ENCODE measurements around the gene PNCK.

The PNCK gene

GRCh38 chrX:153640736-153641575 lies 32.7 kb downstream of the PNCK start:
- no peak for DNase-seq

DNA sequence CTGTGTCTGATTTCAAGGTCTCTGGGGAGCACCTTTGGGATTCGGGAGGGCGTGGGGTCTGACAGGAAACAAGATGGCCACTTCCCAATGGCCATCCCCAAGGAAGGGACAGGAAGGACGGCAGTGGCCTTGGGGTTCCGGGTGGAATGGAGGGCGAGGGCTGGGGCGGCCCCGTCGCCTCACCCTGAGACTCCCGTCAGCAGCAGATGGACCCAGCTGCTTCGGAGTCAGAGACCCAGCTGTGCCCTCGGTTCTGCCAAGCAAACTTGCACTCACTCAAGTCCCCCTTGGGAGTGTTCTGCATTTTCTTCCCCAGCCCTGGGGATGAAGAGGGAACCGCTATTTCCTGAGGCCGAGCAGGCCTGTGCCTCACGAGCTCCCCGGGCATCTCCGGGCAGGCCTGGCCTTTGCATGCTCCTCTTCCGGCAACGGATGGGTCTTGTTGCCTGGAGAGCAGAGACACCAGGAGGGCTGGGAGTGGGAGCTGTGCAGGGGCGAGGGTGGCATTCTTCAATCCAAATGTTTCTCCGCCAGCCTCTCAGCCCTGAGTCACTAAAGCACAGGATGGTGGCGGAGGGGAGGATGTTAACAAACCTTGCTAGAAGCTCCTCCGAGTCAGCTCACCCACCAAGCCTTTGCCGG lies 33.4 kb downstream of the PNCK start:
- DNase-seq: no peak

DNA sequence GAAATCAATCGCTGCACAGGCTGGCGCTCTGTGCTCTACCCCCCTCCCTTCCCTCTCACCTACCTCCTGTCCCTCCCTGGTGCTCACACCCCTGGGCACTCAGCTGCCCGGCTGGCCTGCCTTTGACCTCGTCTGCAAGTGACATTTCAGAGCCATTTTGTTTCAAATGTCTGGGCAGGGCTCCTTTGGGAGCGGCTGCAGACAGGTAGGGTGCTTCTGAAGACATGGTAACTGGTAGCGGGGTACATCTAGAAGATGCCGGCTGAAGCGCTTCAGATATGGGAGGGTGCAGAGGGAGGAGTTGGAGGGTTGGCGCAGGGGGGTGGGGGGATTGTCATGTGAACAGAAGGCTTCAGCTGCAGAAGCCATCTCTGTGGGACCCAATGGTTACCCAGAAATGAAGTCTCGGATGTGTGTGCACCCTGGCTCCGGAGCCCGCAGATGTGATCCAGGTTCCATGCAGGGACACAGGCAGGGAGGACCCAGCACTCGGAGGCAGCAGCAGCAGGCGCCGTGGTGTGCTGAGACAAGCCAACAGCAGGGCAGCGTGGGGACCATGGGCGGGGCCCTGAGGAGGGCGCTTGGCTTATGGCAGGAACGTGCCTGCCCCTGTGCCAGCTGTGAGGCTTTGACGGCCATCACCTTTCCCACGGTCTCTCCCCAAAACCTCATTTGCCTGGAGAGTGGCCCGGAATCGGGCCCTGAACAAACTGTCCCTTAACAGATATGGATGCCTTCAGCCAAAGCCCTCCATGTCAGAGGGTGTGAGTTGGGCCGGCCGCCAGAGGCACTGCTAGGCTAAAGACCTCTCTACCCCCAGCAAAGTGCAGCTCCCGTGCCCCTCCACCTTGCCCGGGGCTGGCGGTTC lies 34.2 kb downstream of the PNCK start:
- no peak for DNase-seq

GRCh38 chrX:153638436-153639176 lies 35.0 kb downstream of the PNCK start:
- no peak for DNase-seq

- no peak for DNase-seq
Observed at GRCh38 chrX:153638041-153638371, 35.6 kb downstream of the PNCK start.

GRCh38 chrX:153637121-153638040 lies 36.2 kb downstream of the PNCK start:
- DNase-seq: no peak

GRCh38 chrX:153636716-153637115 lies 36.9 kb downstream of the PNCK start:
- DNase-seq: no peak

- DNase-seq: no peak
Observed at GRCh38 chrX:153635788-153636668, 37.6 kb downstream of the PNCK start.

DNA sequence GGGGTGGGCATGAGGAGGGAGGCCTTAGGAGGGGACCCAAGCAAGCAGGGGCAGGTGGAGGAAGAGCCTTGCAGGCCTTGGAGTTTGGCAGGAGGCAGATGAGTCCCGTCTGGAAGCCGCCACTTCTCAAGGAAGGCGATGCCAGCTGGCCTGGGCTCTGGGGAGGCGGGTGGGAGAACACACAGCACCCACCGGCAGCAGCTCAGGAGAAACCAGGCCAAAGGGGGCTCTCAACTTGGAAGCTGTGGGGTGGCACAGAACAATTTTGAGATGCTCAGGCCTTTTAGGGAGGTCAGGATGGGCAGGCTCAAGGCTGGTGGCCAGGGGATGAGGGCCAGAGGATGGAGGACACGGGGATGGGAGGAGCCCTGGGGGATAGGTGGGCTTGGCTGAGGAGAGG lies 38.2 kb downstream of the PNCK start:
- DNase-seq: no peak

GRCh38 chrX:153634832-153635231 lies 38.8 kb downstream of the PNCK start:
- DNase-seq: no peak

DNA sequence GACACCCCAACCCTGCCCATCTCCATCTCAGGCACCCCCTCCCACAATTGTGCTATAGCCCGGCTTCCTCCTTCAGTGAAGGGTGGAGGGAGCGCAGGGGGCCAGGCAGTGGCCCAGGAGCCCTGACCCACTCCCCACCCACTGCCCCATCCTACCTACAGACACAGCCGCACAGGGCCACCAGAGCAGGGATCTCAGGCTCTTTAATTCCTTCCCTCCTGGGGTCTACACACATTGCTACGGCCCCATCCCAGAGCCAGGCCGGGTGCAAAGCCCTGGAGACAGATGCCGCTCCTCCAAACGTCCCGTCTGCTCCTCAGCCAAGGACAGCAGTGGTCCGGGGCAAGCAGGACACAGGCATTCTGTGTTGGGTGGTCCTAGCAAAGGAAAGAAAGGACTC lies 39.4 kb downstream of the PNCK start:
- no peak for DNase-seq

- no peak for DNase-seq
Observed at GRCh38 chrX:153633607-153634180, 39.9 kb downstream of the PNCK start.

DNA sequence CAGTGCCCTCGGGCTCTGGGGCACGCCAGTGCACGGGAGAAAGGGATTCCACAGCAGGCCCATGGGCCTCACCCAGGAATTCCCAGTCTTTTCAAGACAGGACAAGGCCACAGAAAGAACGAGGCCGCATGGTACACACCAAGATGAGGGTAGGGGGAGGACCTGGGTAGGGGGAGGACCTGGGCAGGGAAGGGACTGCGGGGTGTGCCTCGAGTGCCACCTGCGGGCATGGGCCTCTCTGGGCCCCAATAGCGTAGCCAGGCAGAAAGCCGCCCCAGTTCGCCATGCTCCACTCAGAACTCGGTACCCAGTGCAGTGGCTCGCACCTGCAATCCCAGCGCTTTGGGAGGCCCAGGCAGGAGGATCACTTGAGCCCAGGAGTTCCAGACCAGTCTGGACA lies 40.6 kb downstream of the PNCK start:
- no peak for DNase-seq

DNA sequence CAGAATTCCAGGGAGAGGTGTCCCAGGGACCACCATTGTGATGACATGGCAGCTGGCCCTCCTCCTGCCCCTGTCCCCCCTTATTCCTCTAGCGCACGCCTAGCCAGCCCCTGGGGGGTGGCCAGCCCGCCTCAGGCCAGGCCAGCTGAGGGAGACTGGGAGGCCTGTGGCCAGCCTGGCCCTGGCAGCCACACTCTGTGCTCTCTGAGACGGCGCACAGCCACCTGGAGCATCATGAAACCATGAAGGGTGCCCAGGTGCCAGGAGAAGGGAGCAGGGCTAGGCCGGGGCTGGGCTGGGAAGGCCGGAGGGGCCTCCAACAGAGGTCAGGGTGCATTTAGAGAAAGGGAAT lies 41.0 kb downstream of the PNCK start:
- DNase-seq: no peak

GRCh38 chrX:153631907-153632594 lies 41.6 kb downstream of the PNCK start:
- DNase-seq: no peak

GRCh38 chrX:153631346-153631745 lies 42.3 kb downstream of the PNCK start:
- DNase-seq: no peak

DNA sequence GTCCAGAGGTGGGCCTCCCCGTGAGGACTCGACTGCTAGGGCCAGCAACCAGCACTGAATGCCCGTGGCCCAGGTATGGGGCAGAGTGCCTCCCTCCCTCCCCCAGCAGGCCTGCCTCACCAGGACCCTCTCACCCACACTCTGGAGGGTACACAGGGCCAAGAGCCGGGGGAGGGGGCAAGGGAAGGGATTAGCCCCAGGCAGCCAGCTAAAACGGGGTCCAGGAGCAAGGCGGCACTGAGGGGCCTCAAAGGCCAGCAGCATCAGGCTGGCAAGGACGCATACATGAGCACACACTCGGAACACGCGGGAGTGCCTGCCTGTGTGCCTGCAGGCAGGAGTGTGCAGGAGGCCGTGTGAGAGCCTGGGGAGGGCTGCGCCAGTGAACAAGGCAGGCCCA lies 44.9 kb downstream of the PNCK start:
- DNase-seq: no peak

DNA sequence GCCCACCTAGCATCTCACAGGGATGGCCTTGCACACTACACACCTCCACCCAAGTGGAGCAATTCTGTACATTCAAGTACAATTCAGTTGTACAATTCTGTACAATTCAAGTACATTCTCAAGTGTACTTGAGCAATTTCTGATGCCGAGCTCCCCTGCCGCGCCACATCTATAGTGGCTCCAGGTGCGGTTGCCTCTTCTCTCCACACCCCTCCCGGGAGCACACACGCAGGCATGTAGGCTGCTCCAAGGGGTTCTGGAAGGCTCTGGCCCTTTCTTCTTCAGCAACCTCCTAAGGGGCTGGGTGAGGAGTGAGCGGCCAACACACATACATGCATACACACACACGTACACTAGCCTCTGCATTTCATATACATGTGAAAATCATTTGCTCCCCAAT lies 45.5 kb downstream of the PNCK start:
- DNase-seq: no peak

- DNase-seq: no peak
Observed at GRCh38 chrX:153627675-153628111, 45.9 kb downstream of the PNCK start.
